ENCODE results near the gene PSMF1.

Gene PSMF1

GRCh38 chr20:1190847-1191246, 72.4 kb downstream of the PSMF1 start:
- DNase-seq (ENCODE audit: low spot score): no peak

GRCh38 chr20:1191299-1191698, 72.9 kb downstream of the PSMF1 start:
- DNase-seq (ENCODE audit: low spot score): no peak

GRCh38 chr20:1195226-1195625, 76.8 kb downstream of the PSMF1 start:
- DNase-seq (ENCODE audit: low spot score): no peak

GRCh38 chr20:1196634-1197033, 78.2 kb downstream of the PSMF1 start:
- DNase-seq (ENCODE audit: low spot score): no peak

- no peak for DNase-seq (ENCODE audit: low spot score)
Measured at GRCh38 chr20:1197801-1198200, 79.4 kb downstream of the PSMF1 start.

GRCh38 chr20:1198751-1199150, 80.3 kb downstream of the PSMF1 start:
- no peak for DNase-seq (ENCODE audit: low spot score)

GRCh38 chr20:1199212-1199873, 80.9 kb downstream of the PSMF1 start:
- DNase-seq (ENCODE audit: low spot score): no peak

GRCh38 chr20:1199964-1200363, 81.6 kb downstream of the PSMF1 start:
- DNase-seq (ENCODE audit: low spot score): no peak

- DNase-seq (ENCODE audit: low spot score): no peak
Measured at GRCh38 chr20:1202762-1203504, 84.5 kb downstream of the PSMF1 start, which contains the start of gene C20orf202. C20orf202 (plus strand) TSS chr20:1203454; CDS start chr20:1203586, 132 bp downstream.

- no peak for DNase-seq (ENCODE audit: low spot score)
Measured at GRCh38 chr20:1203630-1204029, 85.2 kb downstream of the PSMF1 start.

GRCh38 chr20:1204113-1204512, 85.7 kb downstream of the PSMF1 start:
- DNase-seq (ENCODE audit: low spot score): no peak

- DNase-seq (ENCODE audit: low spot score): no peak
Measured at GRCh38 chr20:1204576-1204975, 86.2 kb downstream of the PSMF1 start.

GRCh38 chr20:1205802-1206201, 87.4 kb downstream of the PSMF1 start:
- no peak for DNase-seq (ENCODE audit: low spot score)

- DNase-seq (ENCODE audit: low spot score): no peak
Measured at GRCh38 chr20:1206366-1207148, 88.2 kb downstream of the PSMF1 start.

- DNase-seq (ENCODE audit: low spot score): no peak
Measured at GRCh38 chr20:1207293-1207878, 89.0 kb downstream of the PSMF1 start.

- DNase-seq (ENCODE audit: low spot score): no peak
Measured at GRCh38 chr20:1209447-1210387, 91.3 kb downstream of the PSMF1 start.

- DNase-seq (ENCODE audit: low spot score): no peak
Measured at GRCh38 chr20:1210501-1210900, 92.1 kb downstream of the PSMF1 start.

GRCh38 chr20:1212023-1212422, 93.6 kb downstream of the PSMF1 start:
- no peak for DNase-seq (ENCODE audit: low spot score)

GRCh38 chr20:1212607-1213396, 94.4 kb downstream of the PSMF1 start:
- peak; percentile 79 for DNase-seq (ENCODE audit: low spot score)

GRCh38 chr20:1214838-1215261, 96.4 kb downstream of the PSMF1 start:
- no peak for DNase-seq (ENCODE audit: low spot score)

All from NAMALWA (cell line).